Measurements from ENCODE around the gene SLC30A3.
A peak's percentile ranks its signal among the peaks of the same experiment; 100 is the strongest.

DNA sequence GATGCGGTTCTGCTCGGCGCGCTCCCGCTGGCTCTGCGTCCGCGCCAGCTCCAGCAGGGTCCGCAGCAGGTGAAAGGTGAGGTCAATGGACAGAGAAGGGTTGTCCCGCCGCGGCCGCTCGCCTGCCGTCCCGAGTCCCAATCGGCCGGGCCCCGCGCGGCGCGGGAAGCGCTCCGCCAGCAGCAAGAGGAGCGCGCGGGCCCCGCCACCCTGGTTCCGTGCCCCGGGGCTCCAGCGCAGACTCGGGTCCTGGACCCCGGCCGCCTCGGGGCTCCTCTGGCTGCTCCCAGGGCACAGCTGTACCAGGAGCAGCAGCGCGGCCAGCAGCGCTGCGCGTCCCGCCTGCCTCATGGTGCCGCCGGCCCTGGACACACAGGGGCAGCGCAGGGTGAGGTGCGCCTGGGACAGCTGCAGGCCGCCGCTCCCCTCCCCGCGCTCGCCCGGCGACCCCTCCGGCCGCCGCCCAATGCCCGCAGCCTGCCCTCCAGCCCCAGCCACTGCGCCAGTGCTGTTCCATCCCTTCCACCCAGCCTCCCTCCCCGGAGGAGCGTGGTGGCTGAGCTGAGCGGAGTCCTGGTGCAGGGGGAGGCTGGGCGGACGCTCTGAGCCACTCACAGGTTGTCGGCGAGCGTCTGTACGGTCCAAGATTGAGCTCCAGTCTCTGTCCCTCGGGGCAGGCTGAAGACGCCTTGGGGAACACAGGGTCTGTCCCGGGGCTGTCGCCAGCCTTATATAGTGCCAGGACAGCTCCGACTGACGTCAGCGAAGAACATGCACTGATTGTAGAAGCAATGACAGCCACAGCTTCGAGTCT is 44.9 kb upstream of the SLC30A3 start:
- TF ChIP-seq, protein P1, sequence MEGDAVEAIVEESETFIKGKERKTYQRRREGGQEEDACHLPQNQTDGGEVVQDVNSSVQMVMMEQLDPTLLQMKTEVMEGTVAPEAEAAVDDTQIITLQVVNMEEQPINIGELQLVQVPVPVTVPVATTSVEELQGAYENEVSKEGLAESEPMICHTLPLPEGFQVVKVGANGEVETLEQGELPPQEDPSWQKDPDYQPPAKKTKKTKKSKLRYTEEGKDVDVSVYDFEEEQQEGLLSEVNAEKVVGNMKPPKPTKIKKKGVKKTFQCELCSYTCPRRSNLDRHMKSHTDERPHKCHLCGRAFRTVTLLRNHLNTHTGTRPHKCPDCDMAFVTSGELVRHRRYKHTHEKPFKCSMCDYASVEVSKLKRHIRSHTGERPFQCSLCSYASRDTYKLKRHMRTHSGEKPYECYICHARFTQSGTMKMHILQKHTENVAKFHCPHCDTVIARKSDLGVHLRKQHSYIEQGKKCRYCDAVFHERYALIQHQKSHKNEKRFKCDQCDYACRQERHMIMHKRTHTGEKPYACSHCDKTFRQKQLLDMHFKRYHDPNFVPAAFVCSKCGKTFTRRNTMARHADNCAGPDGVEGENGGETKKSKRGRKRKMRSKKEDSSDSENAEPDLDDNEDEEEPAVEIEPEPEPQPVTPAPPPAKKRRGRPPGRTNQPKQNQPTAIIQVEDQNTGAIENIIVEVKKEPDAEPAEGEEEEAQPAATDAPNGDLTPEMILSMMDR (IDR thresholded peaks at IDR 0.05; ENCODE audit: insufficient read depth, low read depth, low read length), result no peak
- peak; percentile 91 for TF ChIP-seq EZH2 (IDR thresholded peaks at IDR 0.05; ENCODE audit: insufficient read depth, low read length)
